Activated CD4-positive, alpha-beta T cell treated with anti-CD3 and anti-CD28 coated beads for 1 hour (primary cell): Measurements from ENCODE around the gene KRTAP12-1.
"Not testable (repeated sequence)": the region's sequence is repeated elsewhere in the genome, so short reads cannot be mapped to it uniquely, and the experiment has no call there.

Experiments
- DNase-seq: peaks from one replicate; pipeline ENCODE4 v3.0.0-alpha.2; 2020

KRTAP12-1 gene

DNA sequence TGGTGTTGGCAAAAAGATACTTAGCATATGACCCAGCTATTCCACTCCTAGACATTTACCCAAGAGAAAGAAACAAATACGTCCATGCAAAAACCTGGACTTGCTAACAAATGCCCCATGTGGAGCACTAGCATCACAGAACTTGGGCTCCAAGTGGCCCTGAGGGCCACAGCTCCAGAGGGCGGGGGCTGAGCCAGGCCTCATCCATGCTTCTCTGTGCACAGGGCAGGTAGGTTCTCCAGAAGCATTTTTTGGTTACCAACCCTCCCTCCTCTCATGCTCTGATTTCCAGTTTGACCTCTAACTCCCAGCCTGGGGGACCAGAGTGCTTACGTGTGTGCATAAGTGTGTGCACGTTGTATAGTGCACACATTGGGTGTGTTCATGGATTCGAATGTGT lies 17.3 kb downstream of the KRTAP12-1 start:
- DNase-seq, result no peak

DNA sequence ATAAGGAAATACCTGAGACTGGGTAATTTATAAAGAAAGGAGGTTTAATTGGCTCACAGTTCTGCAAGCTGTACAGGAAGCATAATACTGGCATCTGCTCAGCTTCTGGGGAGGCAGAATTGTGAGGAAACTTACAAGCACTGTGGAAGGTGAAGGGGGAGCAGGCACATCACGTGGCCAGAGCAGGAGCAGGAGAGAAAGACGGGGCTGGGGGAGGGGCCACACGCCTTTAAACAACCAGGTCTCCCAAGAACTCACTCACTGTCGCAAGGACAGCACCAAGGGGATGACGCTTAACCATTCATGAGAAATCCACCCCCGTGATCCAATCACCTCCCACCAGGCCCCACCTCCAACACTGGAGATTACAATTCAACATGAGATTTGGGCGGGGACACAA lies 20.4 kb downstream of the KRTAP12-1 start:
- not testable (repeated sequence) for DNase-seq

DNA sequence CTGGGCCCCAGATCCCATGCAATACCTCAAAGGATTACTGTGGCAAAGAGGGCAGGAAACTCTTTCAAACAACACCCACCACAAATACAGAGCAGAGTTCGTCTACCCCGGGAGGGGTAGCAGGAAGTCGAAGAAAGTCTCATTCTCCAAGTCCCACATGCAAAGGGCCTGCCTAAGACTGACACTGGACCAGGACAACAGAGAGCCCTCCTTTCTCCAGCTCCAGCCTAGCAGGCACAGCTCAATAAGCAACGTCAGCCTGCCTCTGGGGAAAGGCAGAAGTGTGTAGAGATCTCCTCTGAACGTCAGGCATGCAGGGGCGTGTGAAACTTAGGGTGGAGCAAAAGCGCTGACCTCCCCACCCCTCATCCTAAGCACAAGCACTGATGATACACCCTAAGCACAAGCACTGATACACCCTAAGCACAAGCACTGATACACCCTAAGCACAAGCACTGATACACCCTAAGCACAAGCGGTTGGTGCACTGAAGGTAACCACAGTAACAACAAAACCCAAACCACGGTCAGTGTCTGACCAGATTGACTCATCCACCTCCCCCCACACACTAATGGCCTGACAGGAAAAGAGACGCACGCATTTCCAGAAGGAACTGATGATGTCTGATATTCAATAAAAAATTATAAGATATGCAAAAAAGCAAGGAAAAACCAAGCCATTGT lies 22.9 kb downstream of the KRTAP12-1 start:
- no peak for DNase-seq

DNA sequence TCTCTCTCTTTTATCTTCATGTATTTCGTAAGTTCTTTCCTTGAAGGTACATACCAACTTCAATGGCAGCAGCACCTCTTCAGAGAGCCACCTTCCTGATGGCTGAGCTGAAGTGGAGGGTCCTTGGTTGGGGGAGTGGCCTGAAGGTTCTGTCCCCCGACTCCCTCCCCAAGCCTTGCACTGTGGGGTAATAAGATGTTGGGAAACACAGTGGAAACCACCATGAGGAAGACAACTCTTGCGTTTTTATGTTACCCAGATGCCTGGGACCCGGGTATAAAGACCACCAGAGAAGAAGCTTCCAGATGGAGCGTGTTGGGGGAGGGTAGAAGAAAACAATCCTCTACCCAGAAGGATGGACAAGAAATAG lies 23.4 kb downstream of the KRTAP12-1 start:
- DNase-seq, result no peak

DNA sequence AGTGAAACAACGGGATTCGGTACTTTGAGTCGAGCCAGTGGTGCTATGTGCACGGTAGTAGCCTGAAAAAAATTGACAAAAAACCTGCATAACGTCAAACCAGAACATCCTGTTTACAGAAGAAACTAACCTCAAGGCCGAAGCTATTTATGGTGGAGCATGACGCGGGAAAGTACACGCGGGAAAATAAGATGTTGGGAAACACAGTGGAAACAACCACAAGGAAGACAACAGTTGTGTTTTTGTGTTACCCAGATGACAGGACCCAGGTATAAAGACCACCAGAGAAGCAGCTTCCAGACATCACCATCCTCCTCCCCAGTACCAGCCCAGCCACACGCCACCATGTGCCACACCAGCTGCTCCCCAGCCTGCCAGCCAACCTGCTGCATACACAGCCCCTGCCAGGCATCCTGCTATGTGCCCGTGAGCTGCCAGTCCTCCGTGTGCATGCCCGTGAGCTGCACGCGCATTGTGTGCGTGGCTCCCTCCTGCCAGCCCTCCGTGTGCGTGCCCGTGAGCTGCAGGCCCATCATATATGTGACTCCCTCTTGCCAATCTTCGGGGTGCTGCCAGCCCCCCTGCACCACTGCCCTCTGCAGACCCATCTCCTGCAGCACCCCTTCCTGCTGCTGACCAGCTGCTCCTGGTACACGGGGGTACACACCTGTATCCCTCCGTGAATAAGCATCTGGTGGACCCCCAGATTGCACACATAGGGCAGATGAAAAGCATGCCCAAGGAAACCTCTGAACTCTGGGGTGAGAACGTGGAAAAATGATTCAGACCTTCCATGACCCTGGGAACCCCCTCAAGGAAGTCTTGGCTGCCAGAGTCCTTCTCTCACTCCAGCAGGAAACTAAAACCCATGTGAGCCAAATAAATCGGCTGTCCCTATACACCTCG lies 24.1 kb downstream of the KRTAP12-1 start, which contains the start of gene KRTAP12-3:
TSS of gene KRTAP12-3 (plus strand) at position 298 of the 906 bp plus-strand sequence. CDS start at position 346, 48 bp downstream.
- DNase-seq, result no peak

DNA sequence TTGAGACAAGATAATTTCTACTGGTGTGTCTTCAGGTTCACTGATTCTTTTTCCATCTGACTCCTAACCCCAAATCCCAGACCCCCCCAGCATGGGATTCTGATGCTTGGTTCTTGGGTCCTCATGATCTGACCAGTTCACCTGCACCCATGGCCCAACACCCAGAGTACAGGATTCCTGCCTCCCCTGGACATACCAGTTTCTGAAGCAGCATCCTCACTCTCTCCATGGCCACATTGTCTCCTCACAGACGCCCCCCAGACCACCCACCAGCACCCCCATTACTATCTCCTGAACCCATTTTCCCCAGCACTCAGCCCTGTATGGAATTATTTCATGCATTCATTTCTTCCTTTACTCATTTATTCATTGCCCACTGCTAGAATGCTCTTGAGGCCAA lies 25.1 kb downstream of the KRTAP12-1 start:
- no peak for DNase-seq

DNA sequence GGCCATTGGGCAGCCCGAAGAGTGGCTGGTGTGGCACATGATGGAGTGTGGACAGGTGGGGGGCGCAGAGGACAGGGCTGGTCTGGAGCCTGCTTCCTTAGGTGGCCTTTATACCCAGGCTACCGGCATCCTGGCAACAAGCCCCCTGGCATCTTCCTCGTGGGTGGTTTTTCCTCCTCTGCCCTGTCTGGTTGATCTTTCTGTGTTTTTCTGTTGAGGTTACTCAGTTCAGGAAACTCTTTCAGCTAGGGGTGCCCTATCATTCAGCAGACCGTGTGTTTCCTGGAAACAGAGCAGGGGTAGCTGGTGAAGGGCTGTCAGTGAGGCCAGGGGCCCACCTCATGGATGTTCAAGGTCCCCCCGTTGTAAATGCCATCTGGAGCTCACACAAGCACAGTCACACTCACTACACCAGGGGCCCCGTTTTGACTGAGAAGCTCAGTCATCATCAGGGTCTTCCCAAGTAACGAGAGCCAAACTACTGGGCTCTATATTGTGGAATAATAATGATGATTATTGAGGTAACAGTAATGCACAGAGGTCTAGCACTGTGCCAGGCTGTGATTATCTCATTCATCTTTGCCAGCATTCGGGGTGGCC lies 27.3 kb downstream of the KRTAP12-1 start, which contains the start of gene KRTAP12-4:
TSS of gene KRTAP12-4 (minus strand) at position 84 of the 600 bp plus-strand sequence. CDS start at position 39, 45 bp downstream.
- no peak for DNase-seq

DNA sequence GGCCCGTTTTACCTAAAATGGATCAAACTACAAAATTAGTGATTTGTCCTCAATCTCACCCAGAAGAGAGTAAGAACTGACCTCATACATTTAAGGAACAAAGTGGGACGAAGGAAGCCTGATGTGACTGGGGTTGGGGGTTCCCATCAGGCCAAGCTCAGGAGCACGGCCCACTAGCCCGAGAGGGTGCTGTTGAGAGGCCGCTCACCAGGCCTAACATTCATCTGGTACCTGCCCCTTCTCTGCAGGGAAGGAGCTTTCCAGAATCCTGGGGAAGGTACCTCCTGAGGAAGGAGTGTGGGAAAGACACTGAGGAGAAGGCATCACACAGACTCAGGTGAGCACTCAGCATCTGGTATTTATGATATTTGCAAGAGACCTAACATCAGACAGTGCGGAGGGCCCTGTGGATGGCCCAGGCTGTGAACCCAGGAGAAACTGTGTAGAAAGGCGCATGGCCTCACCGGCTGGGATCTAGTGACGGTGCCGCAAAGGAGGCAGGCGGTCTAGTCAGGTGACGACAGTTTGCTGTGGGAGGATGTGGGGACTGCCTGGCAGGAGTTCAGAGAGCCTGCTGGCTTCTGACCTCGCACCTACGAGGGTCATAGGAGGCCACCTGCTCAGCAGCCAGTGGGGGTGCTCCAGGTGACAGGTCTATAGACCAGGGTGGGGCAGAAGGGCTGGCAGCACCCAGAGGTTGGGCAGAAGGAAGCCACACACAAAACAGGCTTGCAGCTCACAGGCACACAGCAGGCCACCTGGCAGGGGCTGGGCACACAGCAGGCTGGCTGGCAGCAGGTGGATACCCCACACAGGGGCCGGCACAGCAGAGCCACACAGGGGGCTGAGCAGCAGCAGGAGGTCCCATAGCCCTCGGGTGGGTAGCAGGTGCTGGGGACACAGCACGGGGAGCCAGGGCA lies 28.0 kb downstream of the KRTAP12-1 start:
- DNase-seq, result peak; percentile 27

DNA sequence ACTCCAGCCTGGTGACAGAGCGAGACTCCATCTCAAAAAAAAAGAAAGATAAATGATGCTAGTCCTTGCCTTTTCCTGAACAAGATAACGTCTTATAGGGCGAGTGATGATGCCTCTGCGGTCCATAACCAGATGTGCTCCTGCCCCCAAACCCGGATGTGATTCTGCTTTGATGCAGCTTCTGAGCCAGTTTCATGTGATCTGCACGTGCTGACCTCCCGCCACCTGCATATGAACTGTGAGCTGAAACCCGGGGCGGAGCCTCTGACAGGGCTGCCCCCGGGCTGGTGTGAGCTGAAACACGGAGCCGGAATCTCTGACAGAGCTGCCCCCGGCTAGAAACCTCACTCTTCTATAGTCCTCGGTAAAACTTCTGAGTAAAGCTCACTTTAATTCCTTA lies 28.8 kb downstream of the KRTAP12-1 start:
- no peak for DNase-seq

DNA sequence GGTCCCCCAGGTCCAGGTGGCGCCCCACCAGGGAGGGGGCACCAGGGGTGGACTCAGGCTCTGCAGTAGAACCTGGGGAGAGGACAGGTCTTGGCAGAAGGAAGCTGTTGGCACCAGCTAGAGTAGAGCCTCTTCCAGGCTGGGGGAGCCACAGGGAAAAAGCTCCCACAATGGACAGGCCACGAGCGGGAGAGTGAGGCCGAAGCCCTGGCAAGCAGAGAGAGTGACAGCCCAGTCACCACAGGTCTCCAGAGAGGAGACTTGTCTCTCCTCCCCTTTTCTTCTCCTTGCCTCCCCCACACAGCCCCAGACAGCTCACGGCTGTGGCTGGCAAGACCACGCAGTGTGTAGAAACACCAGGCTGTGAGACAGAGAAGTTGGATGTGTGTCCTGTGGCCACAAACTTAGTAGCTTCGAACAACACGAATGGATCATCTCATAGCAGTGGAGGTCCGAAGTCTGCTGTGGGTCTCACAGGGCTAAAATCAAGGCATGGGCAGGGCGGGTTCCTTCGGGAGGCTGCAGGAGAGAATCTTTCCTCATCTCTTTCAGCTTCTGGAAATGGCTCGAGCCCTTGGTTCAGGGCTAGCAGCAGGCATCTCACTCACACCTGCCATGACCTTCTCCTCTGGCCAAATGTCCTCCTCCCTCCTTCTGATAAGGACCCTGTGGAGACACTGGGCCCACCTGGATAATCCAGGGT lies 30.8 kb downstream of the KRTAP12-1 start:
- no peak for DNase-seq

DNA sequence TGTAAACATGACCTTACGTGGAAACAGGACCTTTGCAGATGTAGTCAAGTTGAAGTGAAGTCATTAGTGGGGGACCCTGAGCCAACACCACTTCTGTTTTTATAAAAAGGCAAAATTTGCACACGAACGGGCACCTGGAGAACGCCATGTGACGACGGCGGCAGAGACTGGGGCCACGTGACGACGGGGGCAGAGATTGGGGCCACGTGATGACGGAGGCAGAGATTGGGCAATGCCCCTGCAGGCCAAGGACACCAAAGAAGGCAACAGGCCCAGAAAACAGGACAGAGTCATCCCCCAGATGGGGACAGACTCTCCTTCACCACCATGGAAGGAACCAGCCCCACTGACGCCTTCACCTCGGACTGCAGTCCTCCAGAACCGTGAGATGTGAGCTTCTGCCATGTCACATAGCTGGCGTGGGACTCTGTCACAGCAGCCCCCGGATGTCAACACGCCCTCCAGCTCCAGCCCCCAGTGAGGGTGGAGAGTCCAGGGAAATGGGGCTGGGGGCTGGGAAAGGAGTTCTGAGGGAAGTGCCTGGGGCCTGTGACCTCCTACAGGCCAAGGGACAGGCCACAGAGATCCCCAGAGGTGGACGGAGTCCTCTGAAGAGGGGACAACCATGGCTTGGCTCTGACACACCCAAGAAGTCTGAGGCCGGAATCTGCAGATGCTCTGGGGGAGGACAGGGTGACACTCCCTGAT lies 31.5 kb downstream of the KRTAP12-1 start:
- DNase-seq, result no peak

DNA sequence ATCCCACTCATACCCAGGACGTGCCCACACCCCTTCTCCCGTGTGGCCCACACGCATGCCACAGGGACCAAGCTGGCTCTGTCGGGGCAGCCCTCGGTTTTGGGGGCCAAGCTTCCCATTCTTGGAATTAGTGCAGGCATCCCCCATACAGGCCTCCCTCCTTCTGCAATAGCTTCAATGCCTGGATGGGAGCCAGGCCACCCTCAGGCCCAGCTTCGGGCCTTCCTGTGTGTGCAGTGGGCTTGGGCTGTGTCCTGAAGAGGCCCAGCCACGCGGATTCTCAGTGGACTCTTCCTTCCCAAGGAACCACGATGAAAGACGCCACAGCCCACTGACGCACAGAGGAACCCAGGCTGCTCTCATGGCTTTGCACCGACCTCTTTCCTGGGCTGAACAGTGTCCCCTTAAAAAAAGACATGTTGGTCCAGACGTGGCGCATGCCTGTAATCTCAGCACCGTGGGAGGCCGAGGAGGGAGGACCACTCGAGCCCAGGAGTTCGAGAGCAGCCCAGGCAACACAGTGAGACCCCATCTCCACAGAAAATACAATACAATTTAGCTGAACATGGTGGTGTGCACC lies 32.4 kb downstream of the KRTAP12-1 start:
- no peak for DNase-seq

DNA sequence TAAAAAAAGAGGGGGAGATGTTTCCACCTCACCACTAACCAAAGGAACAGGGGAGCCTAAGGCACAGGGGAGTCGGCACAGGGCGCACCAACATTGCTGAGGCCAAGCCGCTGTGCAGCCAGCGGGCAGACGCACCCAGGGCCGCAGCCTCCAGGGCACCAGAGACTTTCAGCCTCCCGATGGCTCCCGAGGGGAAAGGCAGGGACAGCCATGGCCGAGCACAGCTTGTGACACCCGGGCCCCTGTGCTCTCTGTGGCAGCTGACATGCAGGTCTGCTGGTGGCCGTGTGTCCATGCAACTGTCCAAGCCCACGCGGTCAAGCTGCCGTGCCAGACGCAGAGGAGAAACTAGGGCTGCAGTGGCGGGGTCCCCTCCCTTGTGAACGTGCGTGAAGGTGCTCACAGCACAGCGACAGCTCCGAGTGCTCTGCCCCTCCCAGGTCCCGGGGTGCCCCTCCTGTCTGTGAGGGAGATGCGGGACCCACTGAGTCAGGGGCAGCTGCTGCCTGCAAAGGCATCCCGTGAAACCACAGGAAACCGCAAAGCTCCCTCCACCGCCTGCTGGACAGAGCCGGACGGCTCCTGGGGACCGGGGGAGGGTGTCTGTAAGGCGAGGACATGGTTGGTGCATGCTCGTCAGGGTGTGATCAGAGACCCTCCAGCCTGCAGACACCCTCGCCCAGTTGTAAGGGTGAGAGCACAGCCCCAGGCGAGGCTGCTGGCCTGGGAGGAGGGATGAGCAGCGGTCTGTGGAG lies 33.2 kb downstream of the KRTAP12-1 start:
- no peak for DNase-seq

DNA sequence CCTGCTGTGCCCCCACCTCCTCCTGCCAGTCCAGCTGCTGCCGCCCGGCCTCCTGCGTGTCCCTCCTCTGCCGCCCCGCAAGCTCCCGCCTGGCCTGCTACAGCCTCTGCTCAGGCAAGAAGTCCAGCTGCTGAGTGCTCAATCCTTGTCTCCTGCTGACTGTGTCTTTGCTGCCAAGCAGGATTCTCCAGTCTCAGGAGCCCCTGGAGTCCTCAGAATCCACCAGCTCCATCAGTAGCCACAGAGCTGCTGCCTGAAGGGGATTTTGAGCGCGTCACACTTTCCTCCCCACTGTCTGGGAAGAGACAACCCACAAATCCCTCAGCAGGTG lies 34.8 kb downstream of the KRTAP12-1 start:
- no peak for DNase-seq

DNA sequence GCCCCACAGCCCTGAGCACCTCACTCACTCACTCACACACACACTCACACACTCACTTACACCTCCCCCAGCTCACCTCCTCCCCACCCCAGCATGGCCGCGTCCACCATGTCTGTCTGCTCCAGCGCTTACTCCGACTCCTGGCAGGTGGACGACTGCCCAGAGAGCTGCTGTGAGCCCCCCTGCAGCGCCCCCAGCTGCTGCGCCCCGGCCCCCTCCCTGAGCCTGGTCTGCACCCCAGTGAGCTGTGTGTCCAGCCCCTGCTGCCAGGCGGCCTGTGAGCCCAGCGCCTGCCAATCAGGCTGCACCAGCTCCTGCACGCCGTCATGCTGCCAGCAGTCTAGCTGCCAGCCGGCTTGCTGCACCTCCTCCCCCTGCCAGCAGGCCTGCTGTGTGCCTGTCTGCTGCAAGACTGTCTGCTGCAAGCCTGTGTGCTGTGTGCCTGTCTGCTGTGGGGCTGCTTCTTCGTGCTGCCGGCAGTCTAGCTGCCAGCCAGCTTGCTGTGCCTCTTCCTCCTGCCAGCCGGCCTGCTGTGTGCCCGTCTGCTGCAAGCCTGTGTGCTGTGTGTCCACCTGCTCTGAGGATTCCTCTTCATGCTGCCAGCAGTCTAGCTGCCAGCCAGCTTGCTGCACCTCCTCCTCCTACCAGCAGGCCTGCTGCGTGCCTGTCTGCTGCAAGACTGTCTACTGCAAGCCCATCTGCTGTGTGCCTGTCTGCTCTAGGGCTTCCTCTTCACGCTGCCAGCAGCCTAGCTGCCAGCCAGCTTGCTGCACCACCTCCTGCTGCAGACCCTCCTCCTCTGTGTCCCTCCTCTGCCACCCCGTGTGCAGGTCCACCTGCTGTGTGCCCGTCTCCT lies 35.4 kb downstream of the KRTAP12-1 start, which contains the start of gene KRTAP10-11:
TSS of gene KRTAP10-11 (plus strand) at position 49 of the 856 bp plus-strand sequence. CDS start at position 94, 45 bp downstream.
- DNase-seq, result not testable (repeated sequence)

DNA sequence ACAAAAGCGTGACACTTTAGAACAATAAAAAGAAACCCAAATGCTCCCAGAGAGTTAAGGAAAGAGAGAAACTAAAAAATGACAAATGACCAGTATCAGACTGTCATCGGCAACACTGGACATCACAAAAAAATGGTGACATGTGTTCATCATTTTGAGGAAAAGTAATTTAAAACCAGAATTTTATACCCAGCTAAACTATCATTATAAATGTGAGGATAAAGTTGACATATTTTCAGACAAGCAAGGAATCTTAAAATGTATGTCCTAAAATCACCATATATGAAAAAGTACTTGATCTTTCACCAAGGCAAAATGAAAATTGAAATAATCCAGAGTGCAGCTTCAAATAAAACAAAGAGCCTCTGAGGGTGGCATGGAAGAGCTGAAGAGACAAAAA lies 37.1 kb downstream of the KRTAP12-1 start:
- DNase-seq, result no peak

DNA sequence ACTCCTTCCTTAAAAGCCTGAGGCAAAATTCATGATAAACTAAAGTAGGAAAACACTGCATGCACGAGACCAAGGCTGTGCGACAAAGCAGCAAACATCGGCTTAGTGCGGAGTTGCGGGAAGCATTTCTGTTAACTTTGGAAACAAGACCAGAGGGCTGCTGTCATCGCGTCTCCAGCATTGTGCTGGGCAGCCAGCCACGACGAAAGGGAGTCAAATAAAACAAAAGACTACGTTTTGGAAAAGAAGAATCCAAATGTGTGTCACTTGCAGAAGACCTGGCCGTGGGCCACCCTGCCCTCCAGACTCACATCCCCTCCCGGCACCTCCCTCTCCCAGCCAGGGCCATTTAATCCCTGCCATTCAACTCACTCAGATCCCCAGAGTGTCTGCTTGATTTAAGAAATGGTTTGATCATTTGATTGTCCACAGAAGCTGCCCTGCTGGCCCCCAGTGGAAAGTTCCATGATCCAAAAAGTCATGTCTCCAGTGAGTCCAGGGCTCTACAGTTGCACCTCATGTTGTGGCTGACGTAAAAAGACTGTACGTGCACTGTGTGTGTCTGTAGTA lies 38.1 kb downstream of the KRTAP12-1 start:
- DNase-seq, result no peak

DNA sequence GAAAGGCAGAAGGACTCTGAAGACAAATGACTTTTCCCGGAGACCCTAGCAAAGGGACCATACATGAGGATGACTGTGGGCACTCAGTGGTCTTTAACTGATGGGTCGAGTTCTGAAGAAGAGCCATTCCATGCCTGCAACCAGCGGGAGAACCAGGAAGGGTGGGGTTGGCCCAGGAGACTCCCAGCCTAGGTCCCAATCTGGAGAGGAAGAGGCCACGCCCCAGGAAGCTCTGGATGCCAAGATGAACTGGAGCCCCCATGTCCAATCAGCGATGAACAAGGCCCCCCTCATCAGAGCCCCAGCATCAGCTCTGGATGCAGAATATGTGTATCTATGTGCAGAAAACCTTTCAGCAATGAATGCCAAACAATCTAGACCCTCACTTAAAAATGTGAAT lies 41.2 kb downstream of the KRTAP12-1 start:
- DNase-seq, result no peak

DNA sequence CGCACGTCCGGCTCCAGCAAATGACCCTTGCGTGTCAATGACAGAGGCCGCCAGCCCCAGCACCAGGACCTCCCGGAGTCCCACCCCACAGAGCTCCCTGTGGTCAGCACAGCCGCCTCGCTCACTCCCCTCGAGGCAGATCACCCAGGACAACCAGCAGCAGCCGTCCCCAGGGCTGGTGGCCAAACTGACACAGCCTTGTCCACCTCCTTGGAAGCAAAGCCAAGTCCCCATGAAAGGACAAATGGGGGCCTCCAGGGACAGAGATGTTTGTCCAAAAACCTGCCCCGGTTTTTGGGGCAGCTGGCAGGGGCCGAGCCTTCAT lies 42.7 kb downstream of the KRTAP12-1 start:
- DNase-seq, result no peak
